Breast epithelium (tissue), 3 donors: Measurements from ENCODE around the gene HAUS6.

ENCODE experiments used
- CTCF ChIP-seq, 3 donors: fragments of 450-650 bp; IDR thresholded peaks; one replicate each; pipeline ENCODE4 v1.5.1; 2016 to 2017; ENCODE audit warnings: antibody characterized with exemption in 3 of 3, mild to moderate bottlenecking in 3 of 3, moderate library complexity in 3 of 3
- POLR2A ChIP-seq: fragments of 450-650 bp; IDR thresholded peaks from one replicate; pipeline ENCODE4 v1.6.1; 2016; ENCODE audit warnings: antibody characterized with exemption, mild to moderate bottlenecking, moderate library complexity

- TF ChIP-seq CTCF (IDR thresholded peaks at IDR 0.05) (no peak), POLR2A (no peak)
These were observed 33.4 kb upstream of the HAUS6 start for GRCh38 chr9:19136129-19136528.
